IPS DF 6.9 (cell line): ENCODE data around the gene CYP11A1.

ENCODE experiments used
- DNase-seq: peaks from one replicate; pipeline ENCODE4 v3.0.0-alpha.2; 2013; ENCODE audit warnings: low read depth, low spot score
- H3K27ac ChIP-seq: one replicate; pipeline ENCODE4 v1.5.1; 2013; ENCODE audit warnings: low read length, control low read depth
- H3K27me3 ChIP-seq: 2 replicates; pipeline ENCODE4 v1.6.1; 2013; ENCODE audit warnings: mild to moderate bottlenecking, low read length; ENCODE audit not compliant: control insufficient read depth, insufficient read depth
- H3K36me3 ChIP-seq: 2 replicates; pipeline ENCODE4 v1.6.1; 2013; ENCODE audit warnings: low read length; ENCODE audit not compliant: control insufficient read depth, insufficient read depth
- H3K4me1 ChIP-seq: 2 replicates; pipeline ENCODE4 v1.6.1; 2013; ENCODE audit warnings: low read length; ENCODE audit not compliant: control insufficient read depth, insufficient read depth
- H3K4me3 ChIP-seq: 2 replicates; pipeline ENCODE4 v1.5.1; 2013; ENCODE audit warnings: mild to moderate bottlenecking, low read length
- H3K9me3 ChIP-seq: 2 replicates; pipeline ENCODE4 v1.6.1; 2013; ENCODE audit warnings: low read length, inconsistent platforms; ENCODE audit not compliant: control insufficient read depth, insufficient read depth
- WGBS: extraction: QIAGEN DNeasy Blood & Tissue Kit; methylation state at CpG from one replicate; pipeline ENCODE4 v1.1.7; 2013; ENCODE audit warnings: mixed read lengths, missing lambda C conversion rate; ENCODE audit not compliant: insufficient read length, insufficient coverage; 5-methylcytosine and 5-hydroxymethylcytosine counted together

CYP11A1 gene

DNA sequence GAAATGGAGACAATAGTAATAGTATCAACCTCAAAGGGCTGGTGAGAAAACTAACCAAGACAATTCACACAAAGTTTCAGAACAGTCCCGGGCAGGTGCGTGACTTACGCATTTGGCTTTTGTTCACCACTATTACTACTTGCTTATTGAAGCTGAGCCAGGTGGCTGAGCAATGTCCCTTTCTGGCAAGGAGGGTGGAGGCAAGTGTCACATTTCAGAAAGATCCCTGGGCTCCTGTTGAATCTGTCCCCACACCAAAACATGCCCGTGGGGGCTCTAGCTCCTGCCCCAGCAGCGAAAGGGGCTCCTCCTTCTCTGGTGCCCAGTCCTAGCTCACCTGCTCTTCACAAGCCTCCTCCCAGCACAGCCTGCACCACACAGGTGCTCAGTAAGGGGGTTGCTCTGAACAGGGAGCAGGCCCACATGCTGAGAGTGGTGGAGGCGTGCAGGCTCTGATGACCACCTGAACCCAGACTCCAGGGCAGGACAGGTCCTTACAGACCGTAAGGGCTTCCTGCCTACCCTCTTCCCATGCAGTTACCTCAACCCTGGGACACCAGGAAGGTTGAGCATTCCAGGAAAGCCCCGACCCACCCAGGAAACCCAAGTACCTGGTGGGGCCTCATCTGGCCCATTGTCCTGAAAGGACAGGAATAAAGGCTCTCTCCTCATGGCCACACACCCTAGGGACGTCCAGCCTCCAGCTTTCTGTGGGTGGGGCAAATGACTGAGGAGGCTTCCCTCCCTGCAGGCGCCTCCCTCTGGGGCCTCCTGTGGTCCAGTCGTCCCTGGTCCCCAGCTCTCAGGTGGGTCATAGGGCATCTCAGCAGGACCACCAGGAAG, 33.7 kb upstream of the CYP11A1 start:
- Histone ChIP-seq H3K9me3 (no peaks in the 10 kb centered on the region), H3K36me3 (no peaks in the 10 kb centered on the region), H3K27me3 (no peaks in the 10 kb centered on the region), H3K27ac (no peak overlapping the region), H3K4me3 (no peak overlapping the region), H3K4me1 (no peaks in the 10 kb centered on the region; the same call in 1 of the 2 replicates)
- no CpG with 5 or more reads among the region's 11 CpGs for WGBS
- no peak for DNase-seq

DNA sequence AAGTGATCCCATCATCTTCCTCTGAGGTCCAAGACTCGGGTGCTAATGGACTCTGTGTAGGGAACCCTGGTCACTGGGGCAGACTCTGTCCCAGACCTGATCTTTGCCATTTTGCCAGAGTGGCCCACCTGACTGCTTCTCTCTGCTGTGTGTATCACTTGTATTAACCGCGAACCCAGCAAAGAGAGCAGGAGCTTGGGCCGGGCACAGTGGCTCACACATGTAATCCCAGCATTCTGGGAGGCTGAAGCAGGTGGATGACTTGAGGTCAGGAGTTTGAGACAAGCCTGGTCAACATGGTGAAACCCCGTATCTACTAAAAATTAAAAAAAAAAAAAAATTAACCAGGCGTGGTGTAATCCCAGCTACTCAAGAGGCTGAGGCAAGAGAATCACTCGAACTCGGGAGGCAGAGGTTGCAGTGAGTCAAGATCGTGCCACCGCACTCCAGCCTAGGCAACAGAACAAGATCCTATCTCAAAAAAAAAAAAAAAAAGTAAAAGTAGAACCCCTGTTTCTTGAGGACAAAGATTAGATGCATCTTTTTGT, 32.9 kb upstream of the CYP11A1 start:
- H3K36me3 ChIP-seq: no peaks in the 10 kb centered on the region
- H3K4me1 ChIP-seq: no peaks in the 10 kb centered on the region; the same call in 1 of the 2 replicates
- H3K27me3 ChIP-seq: no peaks in the 10 kb centered on the region
- no peak for DNase-seq
- no peaks in the 10 kb centered on the region for H3K9me3 ChIP-seq
- no peak overlapping the region for H3K4me3 ChIP-seq
- no peak overlapping the region for H3K27ac ChIP-seq
- WGBS: no CpG with 5 or more reads among the region's 10 CpGs

DNA sequence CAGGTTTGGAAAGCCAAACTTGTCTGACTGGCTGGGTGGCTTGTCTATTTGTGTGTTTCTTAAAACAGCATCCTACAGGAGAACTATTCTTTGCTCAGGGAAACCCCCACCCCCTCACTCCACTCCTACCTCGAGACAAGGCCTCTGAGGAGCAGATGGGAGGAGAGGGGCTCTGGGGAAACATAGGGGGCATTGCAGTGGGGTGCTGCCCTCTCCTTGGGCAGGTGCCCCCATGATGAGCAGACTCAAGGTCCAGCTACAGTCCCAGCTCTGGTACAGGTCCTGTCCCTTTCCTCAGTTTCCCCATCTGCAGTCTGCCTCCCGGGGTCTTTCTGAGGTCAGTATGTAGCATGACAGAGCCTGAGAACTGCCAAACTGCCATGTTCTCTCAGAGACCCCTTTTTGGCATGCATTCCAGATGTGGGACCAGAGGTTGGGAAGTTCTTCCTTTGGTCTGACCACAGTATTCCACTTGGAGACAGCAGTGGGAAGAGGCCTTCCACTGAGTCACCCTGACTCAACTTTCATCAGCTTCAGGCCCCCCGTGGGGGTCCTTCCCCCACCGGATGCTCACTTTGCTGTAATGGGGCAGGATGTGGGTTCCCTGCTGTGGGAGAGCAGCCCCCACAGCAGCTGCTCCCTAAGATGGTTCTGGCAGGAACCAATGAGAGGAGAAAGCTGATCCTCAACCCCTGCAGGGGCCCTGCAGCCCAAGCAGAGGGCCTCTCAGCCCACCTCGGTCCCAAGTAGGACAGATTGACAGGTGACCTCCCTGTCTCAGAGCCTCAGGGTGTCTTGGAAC, 32.3 kb upstream of the CYP11A1 start:
- no CpG with 5 or more reads among the region's 5 CpGs for whole genome bisulfite sequencing
- no peaks in the 10 kb centered on the region; the same call in 1 of the 2 replicates for H3K4me1 ChIP-seq
- H3K9me3 ChIP-seq: no peaks in the 10 kb centered on the region
- DNase-seq: no peak
- H3K27ac ChIP-seq: no peak overlapping the region
- no peak overlapping the region for H3K4me3 ChIP-seq
- H3K27me3 ChIP-seq: no peaks in the 10 kb centered on the region
- no peaks in the 10 kb centered on the region for H3K36me3 ChIP-seq

DNA sequence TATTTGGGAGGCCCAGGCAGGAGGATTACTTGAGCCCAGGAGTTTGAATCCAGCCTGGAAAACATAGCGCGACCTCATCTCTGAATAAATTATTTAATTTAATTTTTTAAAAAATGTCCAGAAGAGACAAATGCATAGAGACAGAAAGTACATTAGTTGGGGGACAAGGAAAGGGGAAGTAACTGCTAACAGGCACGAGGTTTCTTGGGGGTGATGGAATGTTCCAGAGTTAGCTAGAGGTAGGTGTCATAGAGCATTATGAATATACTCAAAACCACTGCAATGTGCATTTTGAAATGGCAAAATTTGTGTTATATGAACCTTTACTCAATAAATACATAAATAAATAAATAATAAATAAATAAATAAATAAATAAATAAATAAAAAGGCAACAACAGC, 31.7 kb upstream of the CYP11A1 start:
- no peak for DNase-seq
- no peak overlapping the region for H3K27ac ChIP-seq
- no peaks in the 10 kb centered on the region for H3K9me3 ChIP-seq
- H3K4me1 ChIP-seq: no peaks in the 10 kb centered on the region; the same call in 1 of the 2 replicates
- no peaks in the 10 kb centered on the region for H3K36me3 ChIP-seq
- H3K27me3 ChIP-seq: no peaks in the 10 kb centered on the region
- no peak overlapping the region for H3K4me3 ChIP-seq
- no CpG with 5 or more reads among the region's 3 CpGs for WGBS

DNA sequence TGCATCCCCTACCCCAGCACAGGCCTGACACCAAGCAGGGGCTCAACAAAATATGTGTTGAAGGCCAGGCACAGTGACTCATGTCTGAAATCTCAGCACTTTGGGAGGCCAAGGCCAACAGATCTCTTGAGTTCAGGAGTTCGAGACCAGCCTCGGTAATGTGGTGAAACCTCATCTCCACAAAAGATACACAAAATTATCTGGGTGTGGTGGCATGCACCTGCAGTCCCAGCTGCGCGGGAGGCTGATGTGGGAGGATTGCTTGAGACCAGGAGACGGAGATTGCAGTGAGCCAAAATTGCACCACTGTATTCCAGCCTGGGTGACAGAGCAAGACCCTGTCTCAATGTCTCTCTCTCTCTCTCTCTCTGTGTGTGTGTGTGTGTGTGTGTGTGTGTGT, 30.7 kb upstream of the CYP11A1 start:
- no peaks in the 10 kb centered on the region for H3K27me3 ChIP-seq
- H3K27ac ChIP-seq: no peak overlapping the region
- DNase-seq: no peak
- WGBS: no CpG with 5 or more reads among the region's 5 CpGs
- no peaks in the 10 kb centered on the region for H3K9me3 ChIP-seq
- no peaks in the 10 kb centered on the region for H3K36me3 ChIP-seq
- no peak overlapping the region for H3K4me3 ChIP-seq
- no peaks in the 10 kb centered on the region for H3K4me1 ChIP-seq

DNA sequence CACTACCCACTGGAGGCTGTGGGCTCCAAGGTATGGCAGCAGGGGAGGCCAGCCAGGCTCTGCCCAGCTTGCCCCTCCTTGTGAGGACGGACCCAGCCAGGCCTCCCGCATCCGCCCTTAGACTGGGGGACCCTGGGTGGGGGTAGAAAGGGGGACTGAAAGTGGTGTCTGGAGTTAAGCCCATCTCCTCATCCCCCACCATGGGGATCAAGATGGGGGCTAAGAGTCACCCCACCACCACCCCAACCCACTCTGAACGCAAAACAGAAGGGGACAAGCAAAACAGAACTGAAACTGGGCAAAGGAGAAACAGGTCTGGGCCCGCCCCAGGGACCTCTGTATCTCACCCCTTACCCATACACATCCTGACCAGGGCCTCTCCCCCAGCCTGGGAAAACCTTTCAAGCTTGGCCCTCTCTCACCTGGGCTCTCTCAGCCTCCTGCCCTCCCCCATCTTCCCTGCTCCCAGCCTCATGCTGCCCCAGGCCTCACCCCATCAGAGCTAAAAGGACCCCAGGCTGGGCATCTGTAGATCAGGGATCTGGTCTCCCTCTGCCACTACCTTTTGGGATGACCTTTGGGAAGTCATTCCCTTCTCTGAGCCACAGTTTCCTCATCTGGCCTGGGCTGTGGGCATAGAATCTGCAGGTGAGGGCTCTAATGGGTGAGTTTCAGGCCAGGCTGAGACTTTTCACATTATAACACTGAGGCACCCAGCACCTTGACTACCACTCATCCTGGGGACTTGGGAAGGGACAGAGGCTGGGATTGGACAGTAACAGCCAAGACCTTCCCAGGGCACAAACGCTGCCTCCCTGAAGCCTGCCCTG, 30.0 kb upstream of the CYP11A1 start:
- no peaks in the 10 kb centered on the region for H3K4me1 ChIP-seq
- DNase-seq: no peak
- no peaks in the 10 kb centered on the region for H3K9me3 ChIP-seq
- no peaks in the 10 kb centered on the region for H3K27me3 ChIP-seq
- no peaks in the 10 kb centered on the region for H3K36me3 ChIP-seq
- WGBS: no CpG with 5 or more reads among the region's 6 CpGs
- no peak overlapping the region for H3K4me3 ChIP-seq
- no peak overlapping the region for H3K27ac ChIP-seq

DNA sequence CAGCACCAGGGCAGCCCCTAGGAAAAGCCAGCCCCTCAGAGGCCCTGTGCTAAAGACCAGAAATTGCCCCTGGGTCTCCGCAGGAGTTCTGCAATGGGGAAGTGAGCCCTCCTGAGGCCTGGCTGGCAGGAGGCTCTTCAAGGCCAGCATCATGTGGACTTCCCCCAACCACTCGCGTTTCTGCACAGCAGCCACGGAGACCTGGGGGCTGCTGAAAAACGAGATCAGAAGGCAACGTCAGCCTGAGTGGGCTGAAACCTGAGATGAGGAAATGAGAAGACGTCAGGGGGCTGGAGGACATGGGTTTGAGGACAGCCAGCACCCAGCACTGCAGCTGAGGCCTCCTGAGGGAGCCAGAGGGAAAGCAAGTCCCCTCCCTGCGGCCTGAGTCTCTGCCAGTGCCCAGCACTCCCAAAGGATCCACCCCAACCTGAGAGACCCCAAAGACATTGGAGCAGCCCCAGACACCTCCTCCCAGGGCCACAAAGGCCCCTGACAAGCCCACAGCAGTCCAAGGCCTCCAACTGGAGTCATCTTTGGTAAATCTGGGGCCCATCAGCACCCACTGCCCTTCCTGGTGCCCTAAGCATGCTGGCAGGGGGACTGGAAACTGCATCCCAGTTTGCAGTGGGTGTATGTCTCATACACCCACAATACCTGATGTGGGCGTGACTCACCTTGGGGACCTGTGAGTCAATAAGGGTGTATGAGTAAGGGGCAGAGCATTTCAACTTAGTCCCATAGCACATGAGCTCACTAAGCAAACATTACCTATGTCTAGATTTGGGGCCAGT, 29.2 kb upstream of the CYP11A1 start:
- Histone ChIP-seq H3K36me3 (no peaks in the 10 kb centered on the region), H3K27me3 (no peaks in the 10 kb centered on the region), H3K9me3 (no peaks in the 10 kb centered on the region), H3K4me1 (no peaks in the 10 kb centered on the region), H3K4me3 (no peak overlapping the region), H3K27ac (no peak overlapping the region)
- WGBS: no CpG with 5 or more reads among the region's 9 CpGs
- no peak for DNase-seq

DNA sequence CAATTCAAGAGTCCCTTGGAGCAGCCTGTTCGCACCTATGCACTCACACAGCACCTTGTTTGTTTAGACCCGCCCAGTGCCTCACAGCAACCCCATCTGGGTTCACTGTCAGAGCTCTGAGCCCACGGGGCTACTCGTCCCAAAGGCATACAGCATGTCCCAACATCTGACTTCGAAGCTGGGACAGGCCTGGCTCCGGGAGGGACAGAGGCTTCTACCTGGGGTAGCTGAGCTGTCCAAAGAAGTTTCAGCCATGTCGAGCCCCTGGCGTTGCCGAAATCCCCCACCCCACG, 28.6 kb upstream of the CYP11A1 start:
- no CpG with 5 or more reads among the region's 10 CpGs for WGBS
- no peak overlapping the region for H3K4me3 ChIP-seq
- H3K36me3 ChIP-seq: no peaks in the 10 kb centered on the region
- H3K27me3 ChIP-seq: no peaks in the 10 kb centered on the region
- no peak for DNase-seq
- no peaks in the 10 kb centered on the region for H3K4me1 ChIP-seq
- H3K9me3 ChIP-seq: no peaks in the 10 kb centered on the region
- no peak overlapping the region for H3K27ac ChIP-seq

DNA sequence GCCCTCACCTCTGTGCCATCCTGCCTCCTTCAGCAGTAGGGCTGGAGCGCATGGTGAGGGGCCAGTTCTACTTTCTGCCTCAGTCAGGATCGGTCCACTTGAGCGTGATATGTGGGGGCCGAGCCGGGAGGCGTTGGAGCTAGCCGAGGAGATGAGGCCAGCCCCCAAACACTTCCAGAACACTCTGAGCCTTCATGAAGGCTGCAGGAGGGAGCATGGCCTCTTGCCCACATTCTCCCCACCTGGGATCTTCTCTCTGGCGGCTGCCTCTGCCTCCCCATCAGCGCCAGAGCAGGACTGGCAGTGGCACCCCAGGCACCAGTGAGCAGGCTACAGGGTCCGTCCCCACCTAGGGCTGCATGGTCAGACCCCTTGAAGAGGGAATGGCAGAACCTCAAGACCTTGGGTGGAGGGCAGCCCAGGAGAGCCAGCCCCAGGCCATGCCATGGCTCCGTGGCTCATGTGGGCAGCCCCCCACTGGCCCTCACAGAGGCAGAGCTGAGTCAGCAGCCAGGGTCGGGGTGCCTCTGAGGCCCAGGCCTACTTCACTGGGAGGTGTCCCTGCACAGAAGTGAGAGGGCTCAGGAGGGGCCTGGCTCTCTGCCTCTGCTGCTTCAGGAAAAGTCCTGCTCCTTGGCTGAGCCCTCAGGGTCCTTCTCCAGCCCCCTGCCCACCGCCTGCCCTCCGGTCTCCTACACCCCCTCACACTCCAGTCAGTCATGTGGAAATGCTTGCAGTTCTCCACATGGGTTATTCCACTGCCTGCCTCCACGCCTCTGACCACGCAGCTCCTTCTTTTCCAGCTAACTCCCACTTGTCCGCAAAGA, 28.1 kb upstream of the CYP11A1 start:
- Histone ChIP-seq H3K36me3 (no peaks in the 10 kb centered on the region), H3K27me3 (no peaks in the 10 kb centered on the region), H3K27ac (no peak overlapping the region), H3K4me1 (no peaks in the 10 kb centered on the region), H3K9me3 (no peaks in the 10 kb centered on the region), H3K4me3 (no peak overlapping the region)
- WGBS: no CpG with 5 or more reads among the region's 17 CpGs
- no peak for DNase-seq
